Activated T-helper 2 cell treated with anti-CD3 and anti-CD28 coated beads, Interferon-gamma antibody, Interleukin-2, Interleukin-4, amounts not matched to agents 10 μg/mL and 5 μg/mL and 100 μg/mL, durations not matched to agents 14 hours and 24 hours and 36 hours (primary cell): ENCODE results near the gene PYGB. TPM values are rescaled to one million over a fixed set of nuclear protein-coding genes. Genes with fewer than 3 reads are reported as not detected.
"Not testable (repeated sequence)": the region's sequence is repeated elsewhere in the genome, so short reads cannot be mapped to it uniquely, and the experiment has no call there.

Experiments used
- DNase-seq: peaks from one replicate; pipeline ENCODE4 v3.0.0; 2021; ENCODE audit warnings: low spot score
- H3K27ac Mint-ChIP-seq: one replicate; pipeline ENCODE4 v1.8.0; 2021; ENCODE audit warnings: mixed read lengths
- H3K27me3 Mint-ChIP-seq: one replicate; pipeline ENCODE4 v1.8.0; 2021; ENCODE audit warnings: low read depth, mixed read lengths
- H3K36me3 Mint-ChIP-seq: one replicate; pipeline ENCODE4 v1.8.0; 2021; ENCODE audit warnings: low read depth, mixed read lengths
- H3K4me1 Mint-ChIP-seq: one replicate; pipeline ENCODE4 v1.8.0; 2021; ENCODE audit warnings: low read depth, mixed read lengths
- H3K4me3 Mint-ChIP-seq: one replicate; pipeline ENCODE4 v1.8.0; 2021; ENCODE audit warnings: low read depth, mild to moderate bottlenecking, moderate library complexity, mixed read lengths
- H3K9me3 Mint-ChIP-seq: one replicate; pipeline ENCODE4 v1.8.0; 2021; ENCODE audit warnings: mixed read lengths
- intact Hi-C: fragments of 100-400 bp; cut with micrococcal nuclease; formaldehyde crosslinking; loops from one replicate; pipeline ENCODE4 v1.15.1; 2023
- total RNA-seq: library from RNA; stranded (reverse); gene quantifications from 2 replicates; pipeline ENCODE4 v1.2.3, GENCODE V29; 2022

PYGB gene
- total RNA-seq, 1 donor from 2014 or later = 37.1 TPM

DNA sequence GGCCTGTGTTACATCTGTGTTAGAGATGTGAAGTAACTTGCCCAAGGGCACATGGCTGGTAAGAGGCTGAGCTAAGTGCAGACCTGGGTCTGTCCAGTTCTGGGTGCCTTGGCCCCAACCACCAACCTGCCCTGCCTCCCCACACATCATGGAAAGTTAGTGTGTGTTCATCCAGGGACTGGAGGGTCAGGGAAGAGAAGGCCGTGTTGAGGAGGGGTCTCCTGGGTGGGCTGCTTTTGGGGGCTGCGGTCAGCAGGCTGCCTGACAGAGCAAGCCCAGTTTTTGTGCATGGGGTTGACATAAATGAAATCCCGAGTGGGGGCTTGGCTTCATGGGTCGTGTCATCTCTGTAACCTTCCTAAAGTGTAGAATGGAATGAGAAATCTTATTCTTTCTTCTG lies 10.9 kb downstream of the PYGB start:
- H3K9me3 Mint-ChIP-seq = peaks cover 4% of the 10 kb centered on the region
- peaks cover 46% of the 10 kb centered on the region for H3K36me3 Mint-ChIP-seq
- no peak for DNase-seq
- peaks cover 8% of the 10 kb centered on the region for H3K4me1 Mint-ChIP-seq
- no peaks in the 10 kb centered on the region for H3K27me3 Mint-ChIP-seq
- no peak overlapping the region for H3K27ac Mint-ChIP-seq
- no peak overlapping the region for H3K4me3 Mint-ChIP-seq
- intact Hi-C loops = no loop called here

DNA sequence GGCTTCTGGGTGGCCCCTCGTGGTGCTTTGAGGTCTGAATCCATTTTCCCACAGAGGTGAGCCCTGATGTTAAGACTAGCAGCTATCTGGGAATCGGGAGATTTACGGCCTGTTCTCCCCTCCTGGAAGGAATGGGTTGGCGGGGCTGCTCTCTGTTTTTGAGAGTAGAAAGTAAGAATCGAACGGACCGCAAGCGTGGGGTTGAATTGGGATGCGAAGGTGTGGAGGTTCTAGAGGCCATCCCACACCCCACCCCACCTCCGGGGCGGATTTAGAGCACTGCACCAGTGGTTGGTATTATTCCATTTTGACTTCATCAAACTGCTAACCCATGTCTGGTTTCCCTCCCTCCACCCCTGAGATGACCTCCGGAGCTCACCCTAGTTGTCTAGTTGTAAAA lies 11.5 kb downstream of the PYGB start:
- Mint-ChIP-seq H3K4me3 (no peak overlapping the region), H3K4me1 (peaks cover 8% of the 10 kb centered on the region), H3K27ac (no peak overlapping the region), H3K36me3 (peaks cover 47% of the 10 kb centered on the region), H3K9me3 (peaks cover 4% of the 10 kb centered on the region), H3K27me3 (no peaks in the 10 kb centered on the region)
- intact Hi-C loops = no loop called here
- DNase-seq = no peak

DNA sequence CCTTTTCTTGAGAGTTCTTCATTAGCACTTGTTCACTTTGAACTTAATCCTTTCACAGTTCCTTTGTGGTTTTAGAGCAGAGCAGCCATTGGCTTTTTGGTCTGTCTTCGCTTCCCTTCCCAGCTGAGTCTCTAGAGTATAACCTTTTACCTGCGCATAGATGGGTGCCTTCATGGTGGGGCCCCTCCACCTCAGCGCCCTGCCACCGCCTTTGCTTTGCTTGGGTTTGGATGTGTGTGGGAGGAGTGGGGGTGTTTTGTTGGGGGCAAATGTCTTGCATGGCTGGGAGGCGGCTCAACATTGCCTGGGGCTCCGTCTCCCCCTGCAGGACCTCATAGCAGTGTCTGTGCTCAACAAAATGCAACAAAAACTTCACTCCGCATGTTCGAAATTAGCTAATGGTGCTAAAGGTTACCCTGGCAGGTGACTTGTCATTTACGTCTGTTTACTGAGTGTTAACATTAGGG lies 11.9 kb downstream of the PYGB start:
- H3K36me3 Mint-ChIP-seq = peaks cover 46% of the 10 kb centered on the region
- H3K27ac Mint-ChIP-seq = no peak overlapping the region
- no peak overlapping the region for H3K4me3 Mint-ChIP-seq
- H3K27me3 Mint-ChIP-seq = no peaks in the 10 kb centered on the region
- H3K4me1 Mint-ChIP-seq = peaks cover 8% of the 10 kb centered on the region
- no peak for DNase-seq
- peaks cover 4% of the 10 kb centered on the region for H3K9me3 Mint-ChIP-seq
- intact Hi-C loops = no loop called here

DNA sequence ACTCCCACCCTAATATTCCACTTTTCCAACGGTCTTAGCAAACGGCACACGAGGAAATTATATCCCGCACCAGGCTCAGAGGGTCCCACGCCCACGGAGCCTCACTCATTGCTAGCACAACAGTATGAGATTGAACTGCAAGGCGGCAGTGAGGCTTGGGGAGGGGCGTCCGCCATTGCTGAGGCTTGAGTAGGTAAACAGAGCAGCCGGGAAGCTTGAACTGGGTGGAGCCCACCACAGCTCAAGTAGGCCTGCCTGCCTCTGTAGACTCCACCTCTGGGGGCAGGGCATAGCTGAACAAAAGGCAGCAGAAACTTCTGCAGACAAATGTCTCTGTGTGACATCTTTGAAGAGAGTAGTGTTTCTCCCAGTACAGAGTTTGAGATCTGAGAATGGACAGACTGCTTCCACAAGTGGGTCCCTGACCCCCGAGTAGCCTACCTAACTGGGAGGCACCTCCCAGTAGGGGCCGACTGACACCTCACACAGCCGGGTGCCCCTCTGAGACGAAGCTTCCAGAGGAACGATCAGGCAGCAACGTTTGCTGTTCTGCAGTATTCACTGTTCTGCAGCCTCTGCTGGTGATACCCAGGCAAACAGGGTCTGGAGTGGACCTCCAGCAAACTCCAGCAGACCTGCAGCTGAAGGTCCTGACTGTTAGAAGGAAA lies 13.0 kb downstream of the PYGB start:
- H3K9me3 Mint-ChIP-seq, H3K27me3 Mint-ChIP-seq, DNase-seq, H3K4me1 Mint-ChIP-seq, H3K4me3 Mint-ChIP-seq, H3K27ac Mint-ChIP-seq, intact Hi-C loops: not testable (repeated sequence)
- peaks cover 46% of the 10 kb centered on the region for H3K36me3 Mint-ChIP-seq

DNA sequence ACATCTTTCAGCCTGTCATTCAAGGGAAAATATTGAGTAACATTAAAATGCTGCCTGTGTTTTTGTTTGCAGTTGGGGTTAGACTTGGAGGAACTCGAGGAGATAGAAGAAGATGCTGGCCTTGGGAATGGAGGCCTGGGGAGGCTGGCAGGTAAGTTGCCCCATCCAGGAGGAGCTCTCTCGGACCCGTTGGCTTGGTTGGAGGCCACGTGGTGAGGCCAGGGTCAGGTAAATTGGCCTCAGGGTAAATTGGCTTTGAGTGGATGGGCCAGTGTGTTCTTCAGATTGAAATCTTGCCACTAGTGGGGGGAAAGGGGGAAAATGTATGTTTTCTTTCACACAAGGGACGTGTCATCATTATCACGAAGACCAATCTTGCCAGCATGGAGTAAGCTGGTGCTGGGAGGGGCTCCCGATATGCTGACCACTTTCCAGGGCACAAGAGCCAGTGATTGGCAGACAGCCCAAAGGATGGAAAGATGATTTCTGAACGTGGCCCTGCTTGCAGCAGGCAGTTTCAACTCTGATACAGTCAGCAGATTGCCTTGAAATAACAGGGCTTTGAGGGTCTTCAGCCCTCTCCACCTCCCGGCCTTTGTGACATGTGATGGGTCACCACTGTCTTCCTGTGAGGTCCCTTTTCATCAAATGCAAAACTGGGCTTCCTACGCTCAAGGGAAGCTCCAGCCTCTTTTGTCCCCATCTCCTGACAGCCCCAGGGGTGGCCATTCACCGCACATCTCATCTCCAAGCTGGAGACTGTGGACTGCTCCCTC lies 21.4 kb downstream of the PYGB start:
- Mint-ChIP-seq H3K27ac (no peak overlapping the region), H3K4me3 (no peak overlapping the region), H3K4me1 (peaks cover 2% of the 10 kb centered on the region), H3K9me3 (no peaks in the 10 kb centered on the region), H3K36me3 (peaks cover 27% of the 10 kb centered on the region), H3K27me3 (no peaks in the 10 kb centered on the region)
- DNase-seq = no peak
- intact Hi-C loops = no loop called here

DNA sequence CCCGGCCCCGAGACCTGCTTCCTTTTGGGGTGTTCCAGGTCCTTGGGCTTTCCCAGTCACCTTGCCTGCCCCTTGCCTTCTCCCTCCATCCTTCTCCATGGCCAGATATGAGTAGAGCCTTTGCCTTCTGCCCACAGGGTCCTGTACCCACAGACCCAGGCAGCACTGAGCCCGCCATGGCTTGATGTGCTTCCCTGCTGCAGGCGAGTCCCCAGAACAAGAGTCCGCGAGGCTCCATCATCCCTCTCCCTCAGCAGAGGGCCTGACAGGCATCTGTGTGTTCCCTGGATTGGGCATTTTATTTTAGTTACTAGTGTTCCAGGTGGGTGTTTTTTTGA lies 21.9 kb downstream of the PYGB start:
- no peaks in the 10 kb centered on the region for H3K27me3 Mint-ChIP-seq
- H3K4me1 Mint-ChIP-seq = peaks cover 2% of the 10 kb centered on the region
- no peak for DNase-seq
- no peaks in the 10 kb centered on the region for H3K9me3 Mint-ChIP-seq
- H3K36me3 Mint-ChIP-seq = peaks cover 23% of the 10 kb centered on the region
- H3K27ac Mint-ChIP-seq = no peak overlapping the region
- intact Hi-C loops = no loop called here
- no peak overlapping the region for H3K4me3 Mint-ChIP-seq

DNA sequence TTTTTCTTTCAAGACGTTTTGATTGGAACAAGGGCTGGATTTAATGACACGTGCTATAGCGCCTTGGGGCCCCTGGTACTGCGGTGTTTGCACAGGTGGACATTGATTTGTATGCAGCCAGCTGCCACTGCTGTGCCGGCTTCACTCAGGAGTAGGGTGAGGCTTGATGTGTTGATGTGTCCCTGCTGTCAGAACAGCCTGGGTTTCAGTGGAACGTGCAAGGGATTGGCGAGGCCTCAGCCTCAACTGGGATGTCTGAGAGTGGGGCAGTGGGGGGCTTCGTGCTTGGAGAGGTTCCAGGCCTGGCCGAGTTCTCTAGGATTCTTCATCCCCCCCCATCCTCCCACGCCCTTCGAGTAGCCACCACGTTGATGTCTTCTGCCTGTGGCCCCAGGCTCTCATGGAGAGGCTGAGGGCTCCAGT lies 23.0 kb downstream of the PYGB start:
- intact Hi-C loops = no loop called here
- peaks cover 2% of the 10 kb centered on the region for H3K4me1 Mint-ChIP-seq
- H3K4me3 Mint-ChIP-seq = no peak overlapping the region
- no peak for DNase-seq
- H3K36me3 Mint-ChIP-seq = peaks cover 29% of the 10 kb centered on the region
- no peak overlapping the region for H3K27ac Mint-ChIP-seq
- no peaks in the 10 kb centered on the region for H3K9me3 Mint-ChIP-seq
- H3K27me3 Mint-ChIP-seq = no peaks in the 10 kb centered on the region

DNA sequence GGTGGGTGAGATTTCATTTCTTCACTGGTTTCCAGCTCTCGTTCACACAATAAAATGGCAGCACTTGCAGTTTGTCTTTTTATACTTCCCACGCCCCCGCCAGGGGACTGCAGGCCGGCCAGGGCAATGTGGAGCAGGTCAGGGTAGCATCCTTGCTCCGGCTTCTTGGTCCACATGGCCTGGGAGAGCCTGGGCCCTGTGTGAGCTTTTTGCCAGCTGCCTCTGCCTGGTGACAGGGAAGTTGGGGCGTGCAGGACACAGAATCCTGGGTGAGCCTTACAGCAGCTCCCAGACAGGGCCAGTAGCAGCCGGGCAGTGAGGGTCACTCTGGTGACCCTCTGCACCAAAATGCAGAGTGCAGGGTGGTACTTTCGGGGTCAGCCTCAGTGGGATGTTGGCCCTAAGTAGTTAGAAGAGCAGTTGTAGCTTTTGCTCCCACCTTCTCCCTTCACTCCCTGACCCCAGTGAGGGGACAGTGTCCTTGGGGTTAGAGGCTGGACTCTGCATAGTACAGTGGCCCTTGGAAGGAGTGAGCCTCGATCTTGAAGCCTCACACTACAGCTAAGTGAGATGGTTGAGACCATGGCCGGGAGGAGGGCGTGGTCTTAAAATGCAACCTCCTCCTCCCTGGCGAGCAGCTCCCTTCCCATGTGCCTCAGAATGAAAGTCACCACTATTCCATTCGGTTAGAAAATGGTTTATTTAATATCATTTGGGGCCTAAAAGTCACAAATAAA lies 23.8 kb downstream of the PYGB start:
- DNase-seq = no peak
- Mint-ChIP-seq H3K36me3 (peaks cover 29% of the 10 kb centered on the region), H3K9me3 (no peaks in the 10 kb centered on the region), H3K4me1 (peaks cover 2% of the 10 kb centered on the region), H3K27me3 (no peaks in the 10 kb centered on the region), H3K4me3 (no peak overlapping the region), H3K27ac (no peak overlapping the region)
- intact Hi-C loops = no loop called here

DNA sequence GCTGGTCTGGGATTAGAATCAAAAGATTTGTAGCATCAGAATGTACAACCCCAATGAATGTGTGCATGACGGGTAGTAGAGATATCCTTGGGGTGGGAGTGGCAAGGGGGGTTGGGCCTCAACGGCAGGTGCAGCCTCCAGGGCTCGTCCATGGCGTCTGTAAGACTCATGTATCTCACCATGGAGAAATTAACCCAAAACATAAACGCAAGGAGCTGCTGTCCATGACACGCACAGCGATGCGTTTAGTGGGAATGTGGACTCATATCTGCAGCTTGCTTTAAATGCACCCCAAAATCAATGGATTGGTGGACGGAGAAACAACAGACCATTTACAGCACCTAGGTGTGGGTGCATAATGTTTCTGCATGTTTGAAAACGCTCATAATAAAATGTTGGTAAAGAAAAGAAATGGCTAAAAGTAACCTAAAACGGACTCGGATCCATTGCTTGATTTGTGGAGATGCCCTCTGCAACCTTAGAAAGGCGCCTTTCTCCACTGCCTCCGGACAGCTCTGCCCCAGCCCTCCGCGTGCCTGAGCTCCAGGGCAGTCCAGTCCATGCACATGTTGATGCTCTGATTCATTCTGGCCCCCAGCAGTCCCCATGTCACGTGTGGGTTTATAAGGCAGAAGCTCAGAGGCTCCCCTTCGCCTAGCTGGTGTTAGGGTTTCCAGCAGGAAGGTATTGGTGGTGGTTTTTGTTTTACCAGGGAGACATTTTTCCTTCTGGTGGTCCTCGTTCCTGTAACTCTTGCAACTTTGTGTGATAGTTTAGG lies 24.5 kb downstream of the PYGB start:
- peaks cover 30% of the 10 kb centered on the region for H3K36me3 Mint-ChIP-seq
- no peaks in the 10 kb centered on the region for H3K9me3 Mint-ChIP-seq
- intact Hi-C loops = no loop called here
- no peak for DNase-seq
- no peaks in the 10 kb centered on the region for H3K4me1 Mint-ChIP-seq
- no peak overlapping the region for H3K27ac Mint-ChIP-seq
- H3K27me3 Mint-ChIP-seq = no peaks in the 10 kb centered on the region
- H3K4me3 Mint-ChIP-seq = no peak overlapping the region

DNA sequence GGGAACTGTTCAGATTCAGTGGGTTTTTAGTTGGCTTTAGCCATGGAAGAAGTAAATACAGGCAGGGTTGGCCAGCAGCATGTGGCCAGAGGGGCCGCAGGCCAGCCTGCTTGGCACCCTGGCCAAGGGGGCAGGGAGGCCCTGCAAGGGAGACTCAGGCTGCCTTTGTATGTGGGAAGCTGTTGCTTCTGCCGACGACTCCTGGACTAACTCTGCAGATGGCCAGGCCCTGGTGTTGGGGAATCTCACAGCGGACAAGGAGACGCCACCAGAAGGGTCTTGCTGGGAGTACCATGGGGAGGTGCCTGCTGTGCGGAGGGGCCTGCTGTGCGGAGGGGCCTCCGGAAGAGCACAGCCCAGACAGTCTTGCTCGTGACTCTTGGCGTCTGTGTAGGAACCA lies 25.2 kb downstream of the PYGB start:
- no peak overlapping the region for H3K4me3 Mint-ChIP-seq
- peaks cover 33% of the 10 kb centered on the region for H3K36me3 Mint-ChIP-seq
- no peak overlapping the region for H3K27ac Mint-ChIP-seq
- no peak for DNase-seq
- no peaks in the 10 kb centered on the region for H3K9me3 Mint-ChIP-seq
- intact Hi-C loops = no loop called here
- H3K4me1 Mint-ChIP-seq = no peaks in the 10 kb centered on the region
- no peaks in the 10 kb centered on the region for H3K27me3 Mint-ChIP-seq

DNA sequence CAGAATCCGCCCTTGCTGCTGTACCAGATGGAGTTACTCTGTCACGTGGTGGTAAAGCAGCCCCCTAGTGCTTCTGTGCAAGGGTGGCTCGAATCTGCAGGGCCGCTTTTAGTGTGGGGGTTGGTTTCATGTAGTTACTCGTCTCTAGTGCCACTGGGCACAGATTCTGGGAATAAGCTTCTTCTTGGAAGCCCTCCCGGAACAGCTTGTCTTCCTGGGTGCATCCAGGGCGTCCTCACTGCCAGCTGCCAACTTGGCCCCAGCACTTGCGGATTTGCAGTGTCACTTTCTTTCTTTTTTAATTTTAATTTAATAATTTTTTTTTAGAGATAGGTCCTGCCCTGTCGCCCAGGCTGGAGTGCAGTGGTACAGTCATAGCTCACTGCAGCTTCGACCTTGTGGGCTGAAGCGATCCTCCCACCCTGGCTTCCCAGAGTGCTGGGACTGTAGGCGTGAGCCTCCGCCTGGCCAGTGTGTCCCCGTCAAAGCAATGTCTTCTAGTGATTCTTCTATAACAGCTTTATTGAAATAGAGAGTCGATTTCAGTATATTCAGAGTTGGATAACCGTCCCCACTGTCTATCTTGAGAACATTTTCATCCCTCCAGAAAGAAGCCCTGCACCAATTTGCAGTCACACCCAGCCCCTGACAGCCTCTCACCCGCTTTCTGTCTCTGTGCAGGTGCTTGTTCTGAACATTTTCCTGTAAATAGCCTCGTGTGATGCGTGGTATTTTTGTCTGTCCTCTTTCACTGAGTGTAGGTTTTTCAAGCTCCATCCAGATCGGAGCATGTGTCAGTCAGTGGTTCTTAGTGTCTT lies 25.9 kb downstream of the PYGB start:
- Mint-ChIP-seq H3K9me3 (no peaks in the 10 kb centered on the region), H3K4me1 (no peaks in the 10 kb centered on the region), H3K36me3 (peaks cover 32% of the 10 kb centered on the region), H3K27me3 (no peaks in the 10 kb centered on the region), H3K27ac (no peak overlapping the region), H3K4me3 (no peak overlapping the region)
- DNase-seq = no peak
- intact Hi-C loops = no loop called here

DNA sequence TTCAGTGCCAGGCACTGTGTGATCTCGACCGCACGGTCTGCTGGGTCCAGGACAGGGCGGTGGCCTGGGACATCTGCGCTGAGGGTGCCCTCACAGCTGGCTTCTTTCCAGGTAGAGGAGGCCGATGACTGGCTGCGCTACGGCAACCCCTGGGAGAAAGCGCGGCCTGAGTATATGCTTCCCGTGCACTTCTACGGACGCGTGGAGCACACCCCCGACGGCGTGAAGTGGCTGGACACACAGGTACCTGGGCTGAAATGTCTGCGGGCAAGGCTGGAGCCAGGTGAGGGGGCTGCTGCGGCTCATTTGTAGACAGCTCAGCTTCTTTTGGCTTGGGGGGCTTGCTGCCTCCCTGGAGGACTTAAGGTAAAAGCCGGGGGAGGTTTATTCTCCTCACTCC lies 26.6 kb downstream of the PYGB start:
- Mint-ChIP-seq H3K4me1 (no peaks in the 10 kb centered on the region), H3K36me3 (peaks cover 28% of the 10 kb centered on the region), H3K27me3 (no peaks in the 10 kb centered on the region), H3K9me3 (no peaks in the 10 kb centered on the region), H3K4me3 (no peak overlapping the region), H3K27ac (no peak overlapping the region)
- intact Hi-C loops = no loop called here
- DNase-seq = no peak
